ENCODE results near the gene SLC27A1. TPM values are rescaled to one million over a fixed set of nuclear protein-coding genes. Genes with fewer than 3 reads are reported as not detected.
"Not testable (repeated sequence)": the region's sequence is repeated elsewhere in the genome, so short reads cannot be mapped to it uniquely, and the experiment has no call there.

SLC27A1 gene
- total RNA-seq, 1 donor from 2014 or later = 17.1 TPM

DNA sequence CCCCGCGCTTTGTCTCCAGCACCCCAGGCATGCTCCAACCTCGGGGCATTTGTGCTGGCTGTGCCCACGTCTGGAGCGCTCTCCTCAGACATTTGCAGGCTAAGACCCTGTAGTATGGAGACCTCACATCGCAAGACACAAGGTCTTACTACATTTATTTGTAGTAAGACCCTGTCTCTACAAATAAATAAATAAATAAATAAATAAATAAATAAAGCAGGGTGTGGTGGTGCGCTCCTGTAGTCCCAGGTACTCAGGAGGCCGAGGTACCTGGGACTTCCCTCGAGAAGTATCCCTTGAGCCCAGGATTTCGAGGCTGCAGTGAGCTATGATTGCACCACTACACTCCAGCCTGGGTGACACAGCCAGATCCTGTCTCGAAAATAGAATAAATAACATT is 14.2 kb upstream of the SLC27A1 start:
- no peak for DNase-seq (ENCODE audit: low spot score)

DNA sequence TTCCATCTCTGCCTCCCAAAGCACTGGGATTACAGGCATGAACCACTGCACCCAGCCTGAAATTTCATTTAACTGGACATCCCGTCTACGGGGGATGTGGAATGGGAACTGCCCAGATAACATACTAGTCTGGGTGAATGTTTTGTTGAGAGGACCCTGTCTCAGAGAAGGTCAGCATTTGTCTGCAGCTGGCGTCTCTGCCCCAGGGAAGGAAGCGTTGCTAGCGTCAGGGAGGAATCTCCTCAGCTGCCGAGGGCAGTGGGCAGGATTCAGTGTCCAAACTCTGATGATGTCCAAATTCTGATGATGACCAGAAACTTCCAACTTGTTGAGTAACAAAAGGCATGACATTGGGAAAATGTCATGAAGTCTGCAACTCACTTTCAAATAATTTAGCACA is 12.7 kb upstream of the SLC27A1 start:
- DNase-seq (ENCODE audit: low spot score) = no peak

GRCh38 chr19:17458970-17459369 is 11.4 kb upstream of the SLC27A1 start:
- no peak for DNase-seq (ENCODE audit: low spot score)

- DNase-seq (ENCODE audit: low spot score) = no peak
These were observed 9.7 kb upstream of the SLC27A1 start, which contains the start of gene NXNL1 for GRCh38 chr19:17460372-17461230. NXNL1 (minus strand) TSS chr19:17460926; CDS start chr19:17460869, 57 bp downstream.

DNA sequence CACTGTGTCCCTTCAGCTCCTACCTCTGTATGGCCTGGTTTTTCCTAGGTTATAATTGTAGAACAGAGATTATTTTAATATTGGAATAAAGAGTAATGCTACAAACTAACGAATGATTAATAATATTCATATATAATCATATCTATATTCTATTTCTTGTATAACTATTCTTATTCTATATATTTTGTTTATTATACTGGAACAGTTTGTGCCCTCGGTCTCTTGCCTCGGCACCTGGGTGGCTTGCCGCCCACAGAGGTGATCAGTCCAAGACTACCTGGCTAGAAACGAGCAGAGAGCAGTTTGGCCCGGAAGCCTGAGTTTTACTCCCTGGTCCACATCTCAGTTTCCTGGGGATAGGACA is 3.9 kb upstream of the SLC27A1 start:
- DNase-seq (ENCODE audit: low spot score) = no peak

- DNase-seq (ENCODE audit: low spot score) = no peak
These were observed 2.6 kb upstream of the SLC27A1 start for GRCh38 chr19:17467471-17468301.

DNA sequence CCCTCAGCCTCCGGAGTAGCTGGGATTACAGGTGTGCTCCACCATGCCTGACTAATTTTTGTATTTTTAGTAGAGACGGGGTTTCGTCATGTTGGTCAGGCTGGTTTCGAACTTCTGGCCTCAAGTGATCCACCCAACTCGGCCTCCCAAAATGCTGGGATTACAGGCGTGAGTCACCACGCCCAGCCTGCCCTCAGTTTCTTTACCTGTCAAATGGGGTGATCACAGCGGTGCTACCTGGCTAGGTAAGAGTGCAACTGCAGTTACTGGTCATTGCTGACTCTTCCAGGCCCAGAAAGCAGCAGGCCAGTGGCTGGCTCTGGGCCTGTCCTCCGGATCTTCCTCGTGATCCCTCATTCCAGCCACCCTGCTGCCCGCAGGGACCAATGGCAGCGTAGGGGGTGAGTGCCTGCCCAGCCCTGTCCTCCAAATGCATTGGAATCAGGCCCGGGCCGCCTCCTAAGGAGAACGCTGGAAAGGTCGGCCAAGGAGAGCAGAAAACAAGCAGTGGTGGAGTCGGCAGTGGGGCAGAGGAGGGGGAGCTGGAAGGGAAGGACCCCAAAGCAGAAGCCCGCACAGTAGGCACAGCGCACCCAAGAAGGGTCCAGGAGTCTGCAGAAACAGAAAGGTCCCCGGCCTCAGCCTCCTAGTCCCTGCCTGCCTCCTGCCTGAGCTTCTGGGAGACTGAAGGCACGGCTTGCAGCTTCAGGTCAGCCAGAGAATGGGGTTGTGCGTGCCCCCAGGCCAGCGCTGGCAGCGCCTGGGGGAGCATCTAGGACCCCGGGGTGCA is 1.8 kb upstream of the SLC27A1 start:
- DNase-seq (ENCODE audit: low spot score) = peak; percentile 71

GRCh38 chr19:17469092-17469480 is 1.2 kb upstream of the SLC27A1 start:
- DNase-seq (ENCODE audit: low spot score) = no peak

- peak; percentile 97 for DNase-seq (ENCODE audit: low spot score)
These were observed 750 bp upstream of the SLC27A1 start for GRCh38 chr19:17469481-17470067.

- no peak for DNase-seq (ENCODE audit: low spot score)
These were observed 1.2 kb downstream of the SLC27A1 start for GRCh38 chr19:17471410-17472125.

DNA sequence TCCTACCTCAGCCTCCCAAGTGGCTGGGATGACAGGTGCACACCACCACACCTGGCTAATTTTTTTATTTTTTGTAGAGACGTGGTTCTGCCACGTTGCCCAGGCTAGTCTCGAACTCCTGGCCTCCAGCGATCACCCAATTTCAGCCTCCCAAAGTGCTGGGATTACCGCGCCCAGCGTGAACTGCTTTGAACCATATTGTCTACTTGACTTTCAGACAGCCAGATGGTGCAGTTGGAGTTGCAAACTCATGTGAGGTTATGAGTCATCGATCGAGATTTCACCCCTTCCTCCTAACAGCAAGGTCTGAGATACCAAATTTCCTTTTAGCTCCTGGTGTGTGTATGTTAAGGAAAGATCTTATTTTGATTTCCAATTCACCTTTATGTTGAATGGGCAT is 2.7 kb downstream of the SLC27A1 start:
- DNase-seq (ENCODE audit: low spot score) = no peak

- DNase-seq (ENCODE audit: low spot score) = not testable (repeated sequence)
These were observed 4.8 kb downstream of the SLC27A1 start for GRCh38 chr19:17475011-17475540.

DNA sequence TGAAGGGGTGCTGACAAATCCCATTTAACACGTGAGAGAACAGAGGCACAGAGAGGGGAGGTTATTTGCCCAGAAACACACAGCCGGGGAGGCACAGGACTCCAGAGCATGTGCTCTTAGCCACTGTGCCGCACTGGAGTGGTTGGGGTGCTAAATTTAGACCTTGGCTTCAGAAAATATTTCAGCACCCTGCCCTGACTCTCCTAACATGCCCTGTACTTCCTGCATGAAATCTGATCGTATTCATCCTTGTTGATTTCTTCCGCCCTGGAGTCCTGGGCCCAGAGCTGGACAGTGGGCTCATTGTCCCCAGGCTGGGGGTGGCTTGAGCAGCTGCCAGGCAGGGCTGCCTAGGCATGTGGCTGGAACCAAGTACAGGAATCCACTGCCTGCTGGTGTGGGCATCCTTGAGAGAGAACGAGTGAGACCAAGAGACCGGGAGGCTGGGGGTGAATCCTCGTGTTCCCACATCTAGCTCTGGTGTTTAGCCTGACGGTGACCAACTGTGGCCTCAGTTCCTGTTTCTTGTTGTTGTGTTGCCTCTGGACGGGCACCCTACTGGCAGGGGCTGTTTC is 5.3 kb downstream of the SLC27A1 start:
- DNase-seq (ENCODE audit: low spot score) = no peak

GRCh38 chr19:17479325-17479791 is 9.0 kb downstream of the SLC27A1 start:
- DNase-seq (ENCODE audit: low spot score) = no peak

DNA sequence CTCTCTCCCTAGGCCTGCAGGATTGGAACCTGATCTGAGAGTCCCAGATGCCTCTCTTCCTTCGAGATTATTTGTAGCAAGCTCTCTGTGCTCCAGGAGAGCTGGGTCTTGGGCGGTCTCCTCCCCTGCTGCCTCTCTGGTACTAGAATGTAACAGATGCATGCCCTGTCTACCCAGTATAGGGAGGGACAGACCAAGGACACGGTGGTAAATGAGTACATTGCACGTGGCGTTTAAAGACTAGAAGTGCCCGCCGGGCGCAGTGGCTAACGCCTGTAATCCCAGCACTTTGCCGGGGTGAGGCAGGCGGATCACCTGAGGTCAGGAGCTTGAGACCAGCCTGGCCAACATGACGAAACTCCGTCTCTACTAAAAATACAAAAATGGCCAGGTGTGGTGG is 11.7 kb downstream of the SLC27A1 start:
- DNase-seq (ENCODE audit: low spot score) = no peak

DNA sequence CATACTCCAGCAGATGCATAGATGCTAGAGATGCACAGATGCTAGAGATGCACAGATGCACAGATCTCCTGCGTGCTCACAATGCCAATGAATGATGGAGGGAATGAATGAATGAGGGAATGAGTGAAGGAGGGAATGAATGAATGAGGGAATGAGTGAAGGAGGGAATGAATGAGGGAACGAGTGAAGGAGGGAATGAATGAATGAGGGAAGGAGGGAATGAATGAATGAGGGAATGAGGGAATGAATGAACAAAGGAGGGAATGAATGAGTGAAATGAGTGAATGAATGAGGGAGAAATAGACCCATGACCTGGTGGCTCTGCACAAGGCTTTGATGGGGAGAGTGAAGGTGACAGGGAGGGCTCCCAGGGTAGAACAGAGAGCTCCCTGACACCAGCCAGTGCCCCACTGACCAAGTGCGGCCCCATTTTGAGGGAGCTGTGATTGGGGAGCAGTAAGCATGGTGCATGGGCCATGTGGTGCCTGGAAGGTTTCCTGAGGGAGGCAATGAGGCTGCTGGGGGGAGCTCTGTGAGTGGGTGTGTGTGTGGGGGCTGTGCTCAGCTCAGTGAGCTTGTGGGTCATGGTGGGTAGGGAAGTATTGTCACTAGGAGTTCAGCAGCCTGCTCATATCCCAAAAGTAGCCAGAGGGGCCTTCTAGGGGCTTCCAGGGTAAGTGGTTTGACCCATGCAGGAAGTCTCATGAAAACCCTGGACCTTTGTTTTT is 12.7 kb downstream of the SLC27A1 start:
- no peak for DNase-seq (ENCODE audit: low spot score)

GRCh38 chr19:17483605-17484002 is 13.3 kb downstream of the SLC27A1 start:
- no peak for DNase-seq (ENCODE audit: low spot score)

GRCh38 chr19:17484520-17485185 is 14.3 kb downstream of the SLC27A1 start:
- DNase-seq (ENCODE audit: low spot score) = no peak
